Measurements from ENCODE around the gene SLC38A7.

Gene SLC38A7

GRCh38 chr16:58684354-58685083, at the start of gene SLC38A7:
TSS of gene SLC38A7 (minus strand) at chr16:58684770. CDS start at chr16:58680126, 4,644 bp downstream.
- Histone ChIP-seq H3K4me1 (ENCODE audit: insufficient read depth, low read length) (peaks cover 10% of the 10 kb centered on the region), H3K4me3 (ENCODE audit: low read depth in 1 of 2, low read length in 2 of 2) (peak within 1 kb of the TSS; percentile 88 to 98)

GRCh38 chr16:58733671-58734458, 49.3 kb upstream of the SLC38A7 start, which contains the start of gene GOT2:
TSS of gene GOT2 (minus strand) at chr16:58734316. CDS start at chr16:58734228, 88 bp downstream.
- no peaks in the 10 kb centered on the region for H3K27me3 ChIP-seq (ENCODE audit: control insufficient read depth in 1 of 2, insufficient read depth in 2 of 2, low read length in 2 of 2)
- H3K4me3 ChIP-seq (ENCODE audit: low read depth in 1 of 2, low read length in 2 of 2) = peak within 1 kb of the TSS; percentile 80 to 96
- no peaks in the 10 kb centered on the region for H3K36me3 ChIP-seq (ENCODE audit: insufficient read depth, low read length)
- H3K9ac ChIP-seq (ENCODE audit: low read length) = peak within 1 kb of the TSS; percentile 45
- no peaks in the 10 kb centered on the region for H3K9me3 ChIP-seq (ENCODE audit: low read length)
- H3K4me1 ChIP-seq (ENCODE audit: insufficient read depth, low read length) = peaks cover 15% of the 10 kb centered on the region
- peak within 1 kb of the TSS; percentile 83 for H3K27ac ChIP-seq (ENCODE audit: low read depth, low read length)

More at GRCh38 chr16:58684354-58685083, at the start of gene SLC38A7:
- H3K36me3 ChIP-seq (ENCODE audit: insufficient read depth, low read length) = peaks cover 5% of the 10 kb centered on the region
- no peaks in the 10 kb centered on the region for H3K27me3 ChIP-seq (ENCODE audit: control insufficient read depth in 1 of 2, insufficient read depth in 2 of 2, low read length in 2 of 2)
- peak within 1 kb of the TSS; percentile 85 for H3K9ac ChIP-seq (ENCODE audit: low read length)
- H3K9me3 ChIP-seq (ENCODE audit: low read length) = no peaks in the 10 kb centered on the region
- H3K27ac ChIP-seq (ENCODE audit: low read depth, low read length) = peak within 1 kb of the TSS; percentile 72

GRCh38 chr16:58733248-58733670, 48.7 kb upstream of the SLC38A7 start:
- Histone ChIP-seq H3K4me1 (ENCODE audit: insufficient read depth, low read length) (peaks cover 15% of the 10 kb centered on the region), H3K4me3 (ENCODE audit: low read depth in 1 of 2, low read length in 2 of 2) (peak overlapping the region; percentile 80 to 96), H3K9ac (ENCODE audit: low read length) (peak overlapping the region; percentile 45), H3K36me3 (ENCODE audit: insufficient read depth, low read length) (no peaks in the 10 kb centered on the region), H3K27me3 (ENCODE audit: control insufficient read depth in 1 of 2, insufficient read depth in 2 of 2, low read length in 2 of 2) (no peaks in the 10 kb centered on the region), H3K27ac (ENCODE audit: low read depth, low read length) (peak overlapping the region; percentile 83), H3K9me3 (ENCODE audit: low read length) (no peaks in the 10 kb centered on the region)

GRCh38 chr16:58732545-58733247, 48.1 kb upstream of the SLC38A7 start:
- Histone ChIP-seq H3K27ac (ENCODE audit: low read depth, low read length) (peak overlapping the region; percentile 83), H3K4me3 (ENCODE audit: low read depth in 1 of 2, low read length in 2 of 2) (peak overlapping the region; percentile 80 to 96), H3K4me1 (ENCODE audit: insufficient read depth, low read length) (peaks cover 15% of the 10 kb centered on the region), H3K9me3 (ENCODE audit: low read length) (no peaks in the 10 kb centered on the region), H3K36me3 (ENCODE audit: insufficient read depth, low read length) (no peaks in the 10 kb centered on the region), H3K27me3 (ENCODE audit: control insufficient read depth in 1 of 2, insufficient read depth in 2 of 2, low read length in 2 of 2) (no peaks in the 10 kb centered on the region), H3K9ac (ENCODE audit: low read length) (peak overlapping the region; percentile 45)

- Histone ChIP-seq H3K4me3 (ENCODE audit: low read depth in 1 of 2, low read length in 2 of 2) (no peak overlapping the region), H3K9ac (ENCODE audit: low read length) (no peak overlapping the region), H3K36me3 (ENCODE audit: insufficient read depth, low read length) (no peaks in the 10 kb centered on the region), H3K9me3 (ENCODE audit: low read length) (no peaks in the 10 kb centered on the region), H3K4me1 (ENCODE audit: insufficient read depth, low read length) (peaks cover 15% of the 10 kb centered on the region), H3K27ac (ENCODE audit: low read depth, low read length) (no peak overlapping the region), H3K27me3 (ENCODE audit: control insufficient read depth in 1 of 2, insufficient read depth in 2 of 2, low read length in 2 of 2) (no peaks in the 10 kb centered on the region)
Observed at GRCh38 chr16:58730724-58731370, 46.3 kb upstream of the SLC38A7 start.

GRCh38 chr16:58727796-58728568, 43.4 kb upstream of the SLC38A7 start:
- Histone ChIP-seq H3K27me3 (ENCODE audit: control insufficient read depth in 1 of 2, insufficient read depth in 2 of 2, low read length in 2 of 2) (no peaks in the 10 kb centered on the region), H3K4me1 (ENCODE audit: insufficient read depth, low read length) (peaks cover 12% of the 10 kb centered on the region), H3K27ac (ENCODE audit: low read depth, low read length) (no peak overlapping the region), H3K4me3 (ENCODE audit: low read depth in 1 of 2, low read length in 2 of 2) (no peak overlapping the region), H3K9me3 (ENCODE audit: low read length) (no peaks in the 10 kb centered on the region), H3K36me3 (ENCODE audit: insufficient read depth, low read length) (peaks cover under 1% of the 10 kb centered on the region), H3K9ac (ENCODE audit: low read length) (no peak overlapping the region)

GRCh38 chr16:58727028-58727781, 42.6 kb upstream of the SLC38A7 start:
- Histone ChIP-seq H3K9ac (ENCODE audit: low read length) (no peak overlapping the region), H3K9me3 (ENCODE audit: low read length) (no peaks in the 10 kb centered on the region), H3K36me3 (ENCODE audit: insufficient read depth, low read length) (peaks cover 5% of the 10 kb centered on the region), H3K27me3 (ENCODE audit: control insufficient read depth in 1 of 2, insufficient read depth in 2 of 2, low read length in 2 of 2) (no peaks in the 10 kb centered on the region), H3K4me1 (ENCODE audit: insufficient read depth, low read length) (peaks cover 4% of the 10 kb centered on the region), H3K4me3 (ENCODE audit: low read depth in 1 of 2, low read length in 2 of 2) (no peak overlapping the region), H3K27ac (ENCODE audit: low read depth, low read length) (no peak overlapping the region)

- no peaks in the 10 kb centered on the region for H3K27me3 ChIP-seq (ENCODE audit: control insufficient read depth in 1 of 2, insufficient read depth in 2 of 2, low read length in 2 of 2)
- H3K36me3 ChIP-seq (ENCODE audit: insufficient read depth, low read length) = peaks cover 33% of the 10 kb centered on the region
- no peak overlapping the region for H3K27ac ChIP-seq (ENCODE audit: low read depth, low read length)
- H3K4me3 ChIP-seq (ENCODE audit: low read depth in 1 of 2, low read length in 2 of 2) = no peak overlapping the region
- H3K9me3 ChIP-seq (ENCODE audit: low read length) = no peaks in the 10 kb centered on the region
- H3K9ac ChIP-seq (ENCODE audit: low read length) = no peak overlapping the region
- no peaks in the 10 kb centered on the region for H3K4me1 ChIP-seq (ENCODE audit: insufficient read depth, low read length)
Observed at GRCh38 chr16:58723109-58723508, 38.5 kb upstream of the SLC38A7 start.

GRCh38 chr16:58717994-58718393, 33.4 kb upstream of the SLC38A7 start:
- Histone ChIP-seq H3K4me3 (ENCODE audit: low read depth in 1 of 2, low read length in 2 of 2) (no peak overlapping the region), H3K27ac (ENCODE audit: low read depth, low read length) (no peak overlapping the region), H3K36me3 (ENCODE audit: insufficient read depth, low read length) (peaks cover 71% of the 10 kb centered on the region), H3K9me3 (ENCODE audit: low read length) (no peaks in the 10 kb centered on the region), H3K9ac (ENCODE audit: low read length) (no peak overlapping the region), H3K27me3 (ENCODE audit: control insufficient read depth in 1 of 2, insufficient read depth in 2 of 2, low read length in 2 of 2) (no peaks in the 10 kb centered on the region), H3K4me1 (ENCODE audit: insufficient read depth, low read length) (no peaks in the 10 kb centered on the region)

GRCh38 chr16:58716468-58716867, 31.9 kb upstream of the SLC38A7 start:
- H3K4me3 ChIP-seq (ENCODE audit: low read depth in 1 of 2, low read length in 2 of 2) = no peak overlapping the region
- no peaks in the 10 kb centered on the region for H3K9me3 ChIP-seq (ENCODE audit: low read length)
- no peaks in the 10 kb centered on the region for H3K27me3 ChIP-seq (ENCODE audit: control insufficient read depth in 1 of 2, insufficient read depth in 2 of 2, low read length in 2 of 2)
- H3K36me3 ChIP-seq (ENCODE audit: insufficient read depth, low read length) = peaks cover 71% of the 10 kb centered on the region
- H3K4me1 ChIP-seq (ENCODE audit: insufficient read depth, low read length) = no peaks in the 10 kb centered on the region
- H3K9ac ChIP-seq (ENCODE audit: low read length) = no peak overlapping the region
- no peak overlapping the region for H3K27ac ChIP-seq (ENCODE audit: low read depth, low read length)

Data from muscle layer of colon (tissue), 2 donors.